GM12891 (cell line): ENCODE data around the gene FCAMR.

Experiments used
- PAX5 ChIP-seq: IDR thresholded peaks from 2 replicates; pipeline ENCODE4 v1.6.1; 2011; ENCODE audit warnings: low read length, moderate library complexity, mild to moderate bottlenecking; ENCODE audit not compliant: insufficient read depth, severe bottlenecking
- POLR2A ChIP-seq: IDR thresholded peaks from 2 replicates; pipeline ENCODE4 v1.6.1; 2011; ENCODE audit warnings: low read depth, low read length, control low read depth
- POLR2AphosphoS5 ChIP-seq: IDR thresholded peaks from 2 replicates; pipeline ENCODE4 v1.6.1; 2011; ENCODE audit warnings: low read depth, low read length, control low read depth
- POU2F2 ChIP-seq: IDR thresholded peaks from 2 replicates; pipeline ENCODE4 v1.6.1; 2011; ENCODE audit warnings: low read depth, mild to moderate bottlenecking, control low read depth, low read length, moderate library complexity
- SPI1 ChIP-seq: IDR thresholded peaks from 2 replicates; pipeline ENCODE4 v1.6.1; 2011; ENCODE audit warnings: low read depth, low read length, control low read depth
- TAF1 ChIP-seq: IDR thresholded peaks from 2 replicates; pipeline ENCODE4 v1.6.1; 2011; ENCODE audit warnings: low read depth, low read length, control low read depth

GRCh38 chr1:207019161-207019560, 48.9 kb upstream of the FCAMR start:
- TF ChIP-seq POLR2A: no peak
- no peak for TF ChIP-seq POLR2AphosphoS5
- no peak for TF ChIP-seq SPI1
- TF ChIP-seq TAF1: no peak
- TF ChIP-seq POU2F2: no peak
- no peak for TF ChIP-seq PAX5
